ENCODE data around the gene PIP5K1C.

PIP5K1C gene

GRCh38 chr19:3665681-3666544 is 34.4 kb downstream of the PIP5K1C start:
- FAIRE-seq (peak; percentile 83), DNase-seq (ENCODE audit: extremely low spot score, insufficient read length, low read depth) (peak; percentile 77)

GRCh38 chr19:3664879-3665642 is 35.2 kb downstream of the PIP5K1C start:
- FAIRE-seq = peak; percentile 48
- DNase-seq (ENCODE audit: extremely low spot score, insufficient read length, low read depth) = no peak

- FAIRE-seq = no peak
- DNase-seq (ENCODE audit: extremely low spot score, insufficient read length, low read depth) = no peak
These were observed 36.4 kb downstream of the PIP5K1C start for GRCh38 chr19:3663838-3664237.

GRCh38 chr19:3661284-3662238 is 38.7 kb downstream of the PIP5K1C start:
- FAIRE-seq = no peak

GRCh38 chr19:3660493-3661219 is 39.6 kb downstream of the PIP5K1C start:
- FAIRE-seq (no peak), DNase-seq (ENCODE audit: extremely low spot score, insufficient read length, low read depth) (no peak)

More at GRCh38 chr19:3661284-3662238, 38.7 kb downstream of the PIP5K1C start:
- DNase-seq (ENCODE audit: extremely low spot score, insufficient read length, low read depth) = no peak

- FAIRE-seq (no peak), DNase-seq (ENCODE audit: extremely low spot score, insufficient read length, low read depth) (no peak)
These were observed 40.5 kb downstream of the PIP5K1C start for GRCh38 chr19:3659746-3660112.

GRCh38 chr19:3658870-3659745 is 41.2 kb downstream of the PIP5K1C start:
- DNase-seq (ENCODE audit: extremely low spot score, insufficient read length, low read depth) (no peak), FAIRE-seq (no peak)

- no peak for FAIRE-seq
- no peak for DNase-seq (ENCODE audit: extremely low spot score, insufficient read length, low read depth)
These were observed 42.0 kb downstream of the PIP5K1C start for GRCh38 chr19:3658004-3658869.

GRCh38 chr19:3657395-3657769 is 42.9 kb downstream of the PIP5K1C start:
- no peak for FAIRE-seq
- no peak for DNase-seq (ENCODE audit: extremely low spot score, insufficient read length, low read depth)

GRCh38 chr19:3656747-3657394 is 43.4 kb downstream of the PIP5K1C start:
- FAIRE-seq (no peak), DNase-seq (ENCODE audit: extremely low spot score, insufficient read length, low read depth) (no peak)

GRCh38 chr19:3656073-3656746 is 44.1 kb downstream of the PIP5K1C start:
- DNase-seq (ENCODE audit: extremely low spot score, insufficient read length, low read depth) (no peak), FAIRE-seq (no peak)

- no peak for FAIRE-seq
- no peak for DNase-seq (ENCODE audit: extremely low spot score, insufficient read length, low read depth)
These were observed 44.7 kb downstream of the PIP5K1C start for GRCh38 chr19:3655402-3656072.

- no peak for FAIRE-seq
These were observed 46.3 kb downstream of the PIP5K1C start for GRCh38 chr19:3653865-3654513.

GRCh38 chr19:3653081-3653795 is 47.0 kb downstream of the PIP5K1C start:
- no peak for FAIRE-seq
- no peak for DNase-seq (ENCODE audit: extremely low spot score, insufficient read length, low read depth)

More at GRCh38 chr19:3653865-3654513, 46.3 kb downstream of the PIP5K1C start:
- no peak for DNase-seq (ENCODE audit: extremely low spot score, insufficient read length, low read depth)

GRCh38 chr19:3652422-3652821 is 47.8 kb downstream of the PIP5K1C start:
- no peak for FAIRE-seq
- DNase-seq (ENCODE audit: extremely low spot score, insufficient read length, low read depth) = no peak
